ENCODE data around the gene PANX3. TPM values are rescaled to one million over a fixed set of nuclear protein-coding genes. Genes with fewer than 3 reads are reported as not detected.

PANX3 gene
- total RNA-seq, 1 experiment from 2014 or later, result not detected

DNA sequence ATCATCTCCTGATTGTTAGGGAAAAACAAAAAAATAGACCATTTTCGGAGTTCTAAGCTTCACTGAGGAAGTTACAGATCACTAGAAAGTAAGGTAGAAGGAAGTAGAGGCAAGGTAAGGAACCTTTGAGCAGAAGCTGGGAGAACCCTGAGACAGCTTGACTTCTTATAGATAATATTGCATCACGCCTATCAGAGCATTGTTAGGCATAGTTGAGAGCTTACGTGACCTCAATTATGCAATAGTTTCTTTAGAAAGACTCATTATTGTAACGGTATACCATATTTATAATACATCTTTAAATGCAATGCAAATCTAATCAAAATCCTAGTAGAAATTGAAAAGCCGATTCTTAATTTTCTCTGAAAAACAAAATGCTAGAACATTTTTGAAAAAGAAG lies 16.3 kb downstream of the PANX3 start:
- Histone ChIP-seq H4K91ac (ENCODE audit: insufficient read length, low read depth, low read length) (no peak overlapping the region), H2BK20ac (ENCODE audit: low read depth, low read length, poor library complexity, severe bottlenecking) (no peak overlapping the region), H3K4me2 (ENCODE audit: insufficient read depth, insufficient read length, low read length) (no peak overlapping the region), H3K9ac (ENCODE audit: extremely low read depth, insufficient read length, low read length) (no peak overlapping the region), H3K4ac (ENCODE audit: low read depth, low read length) (no peak overlapping the region), H3K27ac (ENCODE audit: insufficient read length, low read depth, low read length) (no peak overlapping the region), H3K79me2 (ENCODE audit: insufficient read depth, low read length) (no peaks in the 10 kb centered on the region; the same call in 1 of the 2 replicates), H3K23me2 (ENCODE audit: insufficient read length, low read depth, low read length, poor library complexity, severe bottlenecking) (no peaks in the 10 kb centered on the region), H4K5ac (ENCODE audit: insufficient read length, low read depth, low read length) (no peak overlapping the region), H2AFZ (ENCODE audit: low read length) (no peak overlapping the region), H2BK12ac (ENCODE audit: insufficient read length, low read depth, low read length) (no peak overlapping the region), H4K8ac (replicated peaks; ENCODE audit: insufficient read length, low read depth, low read length) (no peak overlapping the region), H3K4me1 (ENCODE audit: insufficient read depth, low read length) (no peaks in the 10 kb centered on the region), H2BK120ac (ENCODE audit: low read depth, low read length, poor library complexity, severe bottlenecking) (no peak overlapping the region), H3K27me3 (ENCODE audit: insufficient read depth, low read length) (no peaks in the 10 kb centered on the region), H3K9me3 (ENCODE audit: control insufficient read depth, low read depth, low read length) (no peaks in the 10 kb centered on the region), H3K18ac (ENCODE audit: insufficient read length, low read depth, low read length) (no peak overlapping the region), H3K79me1 (ENCODE audit: insufficient read depth, low read depth, low read length, poor library complexity, severe bottlenecking) (peaks cover 3% of the 10 kb centered on the region), H2AK5ac (ENCODE audit: insufficient read length, low read length) (no peak overlapping the region), H4K20me1 (ENCODE audit: control insufficient read depth, insufficient read depth, insufficient read length) (no peaks in the 10 kb centered on the region), H3T11ph (ENCODE audit: low read length) (no peak overlapping the region), H3K23ac (ENCODE audit: insufficient read length, low read depth, low read length) (no peak overlapping the region), H2BK5ac (ENCODE audit: insufficient read length, low read length) (no peak overlapping the region), H2BK15ac (ENCODE audit: low read depth, low read length) (no peak overlapping the region), H3K56ac (ENCODE audit: insufficient read length, low read depth, low read length) (no peak overlapping the region), H3K14ac (ENCODE audit: insufficient read depth, low read length) (no peak overlapping the region)
- Mint-ChIP-seq H3K36me3 (ENCODE audit: insufficient read depth in 1 of 3, low read depth in 3 of 3) (peaks cover 27 to 64% (median 63%) of the 10 kb centered on the region in 3 experiments; a peak in 6 of 7 replicates), H3K27ac (no peak overlapping the region), H3K4me3 (no peak overlapping the region), H3K27me3 (ENCODE audit: low read depth) (no peaks in the 10 kb centered on the region), H3K4me1 (peaks cover 8% of the 10 kb centered on the region in 2 experiments), H3K9me3 (no peaks in the 10 kb centered on the region)
- TF ChIP-seq, protein P1, sequence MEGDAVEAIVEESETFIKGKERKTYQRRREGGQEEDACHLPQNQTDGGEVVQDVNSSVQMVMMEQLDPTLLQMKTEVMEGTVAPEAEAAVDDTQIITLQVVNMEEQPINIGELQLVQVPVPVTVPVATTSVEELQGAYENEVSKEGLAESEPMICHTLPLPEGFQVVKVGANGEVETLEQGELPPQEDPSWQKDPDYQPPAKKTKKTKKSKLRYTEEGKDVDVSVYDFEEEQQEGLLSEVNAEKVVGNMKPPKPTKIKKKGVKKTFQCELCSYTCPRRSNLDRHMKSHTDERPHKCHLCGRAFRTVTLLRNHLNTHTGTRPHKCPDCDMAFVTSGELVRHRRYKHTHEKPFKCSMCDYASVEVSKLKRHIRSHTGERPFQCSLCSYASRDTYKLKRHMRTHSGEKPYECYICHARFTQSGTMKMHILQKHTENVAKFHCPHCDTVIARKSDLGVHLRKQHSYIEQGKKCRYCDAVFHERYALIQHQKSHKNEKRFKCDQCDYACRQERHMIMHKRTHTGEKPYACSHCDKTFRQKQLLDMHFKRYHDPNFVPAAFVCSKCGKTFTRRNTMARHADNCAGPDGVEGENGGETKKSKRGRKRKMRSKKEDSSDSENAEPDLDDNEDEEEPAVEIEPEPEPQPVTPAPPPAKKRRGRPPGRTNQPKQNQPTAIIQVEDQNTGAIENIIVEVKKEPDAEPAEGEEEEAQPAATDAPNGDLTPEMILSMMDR (conservative IDR thresholded peaks at IDR 0.05), result no peak
- no peak for DNase-seq
- no CpG with 5 or more reads among the region's 5 CpGs for WGBS (ENCODE audit: extremely low coverage, insufficient read length, low lambda C conversion rate)
